Left renal pelvis (tissue), 4 donors: ENCODE data around the gene ZNF354B. TPM values are rescaled to one million over a fixed set of nuclear protein-coding genes. Genes with fewer than 3 reads are reported as not detected.
"Not testable (repeated sequence)": the region's sequence is repeated elsewhere in the genome, so short reads cannot be mapped to it uniquely, and the experiment has no call there.

Experiments used
- DNase-seq, 4 donors: peaks; one replicate each; pipeline ENCODE4 v3.0.0-alpha.2; 2013; ENCODE audit warnings: low read depth in 4 of 4, low spot score in 3 of 4
- polyA plus RNA-seq, 4 donors: library from polyadenylated mRNA; unstranded; fragments of 120-200 nt; gene quantifications; one replicate each; pipeline ENCODE4 v1.2.1, GENCODE V29; 2013; ENCODE audit not compliant: insufficient read length in 4 of 4

Gene ZNF354B
- 10 to 100 TPM; 21.3 to 30.8 (median 23.6) TPM for polyA plus RNA-seq

DNA sequence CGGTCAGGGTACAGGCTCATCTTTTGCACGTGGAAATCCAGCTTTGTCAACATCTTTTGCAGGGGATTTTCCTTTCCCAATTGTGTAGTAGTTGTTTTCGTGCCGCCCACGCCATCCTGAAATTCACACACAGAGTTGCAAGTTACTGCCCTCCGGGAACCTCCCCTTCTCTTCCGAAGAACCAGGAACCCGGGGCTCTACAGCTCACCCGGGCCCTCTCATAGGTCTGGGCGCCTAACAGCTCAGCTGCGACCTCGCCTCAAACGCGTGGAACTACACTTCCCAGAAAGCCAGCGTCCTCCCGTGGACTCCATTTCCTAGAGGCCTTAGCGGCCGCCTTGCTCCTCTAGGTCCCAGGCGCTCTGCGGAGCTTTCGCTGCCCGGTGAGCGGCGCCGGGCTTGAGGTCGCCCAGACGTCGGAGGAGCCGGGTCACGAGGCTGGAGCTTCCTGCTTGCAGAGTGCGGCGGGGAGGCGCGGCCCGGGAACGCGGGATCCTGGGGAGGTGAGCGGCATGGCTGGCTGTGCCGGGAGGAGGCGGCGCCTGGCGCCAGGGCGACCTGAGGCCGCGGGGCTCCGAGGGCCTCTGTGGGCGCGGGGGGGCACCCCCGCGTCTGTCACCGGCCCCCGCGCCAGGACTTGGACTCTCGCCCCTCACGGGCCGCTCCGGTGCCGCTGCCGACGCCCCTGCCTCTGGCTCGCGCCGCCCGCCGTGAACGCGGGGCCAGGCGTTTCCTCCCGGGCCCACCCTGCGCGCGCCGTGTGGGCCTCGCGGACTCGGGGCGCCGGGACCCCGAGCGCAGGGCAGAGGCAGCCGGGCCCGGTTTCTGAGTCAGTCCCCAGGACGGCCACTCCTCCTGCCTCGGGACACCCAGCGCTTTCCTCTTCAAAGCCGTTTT, at the start of gene ZNF354B:
Gene ZNF354B, plus strand, starts transcription at position 329 of the 897 bp plus-strand sequence. CDS start 1,095 bp downstream, outside the sequence.
- peak; percentile 77 to 84 (median 80) for DNase-seq

GRCh38 chr5:178817506-178817905, 42.2 kb upstream of the ZNF354B start:
- no peak for DNase-seq

GRCh38 chr5:178818094-178818493, 41.7 kb upstream of the ZNF354B start:
- no peak for DNase-seq

DNA sequence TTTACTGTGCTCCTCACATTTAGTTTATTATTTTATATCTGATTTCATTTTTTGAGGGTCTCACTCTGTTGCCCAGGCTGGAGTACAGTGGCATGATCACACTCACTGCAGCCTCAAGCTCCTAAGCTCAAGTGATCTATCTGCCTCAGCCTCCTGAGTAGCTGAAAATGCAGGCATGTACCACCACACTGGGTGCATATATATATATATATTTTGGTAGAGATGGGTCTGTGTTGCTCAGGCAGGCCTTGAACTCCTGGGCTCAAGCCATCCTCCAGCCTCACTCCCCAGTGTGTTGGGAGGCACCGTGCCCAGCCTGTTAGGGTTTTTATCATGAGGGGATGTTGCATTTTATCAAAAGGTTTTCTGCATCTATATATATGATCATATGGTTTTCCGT, 39.8 kb upstream of the ZNF354B start:
- DNase-seq = no peak

GRCh38 chr5:178825444-178825843, 34.3 kb upstream of the ZNF354B start:
- no peak for DNase-seq

GRCh38 chr5:178826216-178826615, 33.5 kb upstream of the ZNF354B start:
- DNase-seq = no peak

GRCh38 chr5:178827636-178828035, 32.1 kb upstream of the ZNF354B start:
- no peak for DNase-seq

DNA sequence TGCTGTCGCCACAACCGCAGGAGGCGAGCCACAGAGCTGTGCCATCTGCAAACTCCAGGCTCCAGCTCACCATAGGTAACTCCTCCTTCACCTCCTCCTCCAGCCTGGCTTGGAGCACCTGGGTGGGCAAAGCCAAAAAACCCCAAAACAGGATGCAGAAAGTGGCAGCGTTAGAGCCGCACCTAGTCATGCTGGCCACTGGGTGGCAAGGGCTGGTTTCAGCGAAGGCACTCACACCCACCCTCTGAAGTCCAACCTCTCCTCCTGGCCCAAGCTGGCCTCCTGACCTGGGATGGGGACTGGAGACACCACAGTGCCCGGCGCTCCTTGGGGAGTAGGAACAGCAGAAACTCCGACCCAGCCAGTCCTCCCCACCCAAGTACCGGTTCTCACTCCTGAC, 28.7 kb upstream of the ZNF354B start:
- no peak for DNase-seq

DNA sequence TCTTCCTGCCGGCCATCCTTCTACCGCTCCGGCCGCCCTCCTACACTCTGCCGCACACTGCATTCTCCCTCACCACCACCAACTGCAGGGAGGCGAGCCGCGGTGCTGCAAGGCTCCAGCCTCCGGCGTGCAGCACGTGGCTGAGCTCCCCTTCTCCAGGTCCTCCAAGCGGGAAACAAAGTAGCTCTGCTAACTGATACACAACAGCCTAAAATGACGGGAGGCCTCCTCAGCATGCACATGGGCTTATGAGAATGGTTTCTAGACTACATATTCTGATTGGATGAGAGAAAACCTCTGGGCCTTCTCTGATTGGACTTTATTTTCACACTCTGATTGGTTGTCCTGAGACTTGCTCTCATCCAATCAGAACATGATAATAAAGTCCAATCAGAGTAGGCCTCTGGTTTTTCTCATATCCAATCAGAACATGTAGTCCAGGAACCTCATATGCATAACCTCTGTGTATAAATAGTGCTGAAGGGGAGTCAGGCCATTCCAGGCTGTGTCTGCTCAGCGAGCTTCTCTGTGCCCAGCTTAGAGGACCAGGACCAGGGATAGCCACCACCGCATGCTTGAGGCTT, 27.0 kb upstream of the ZNF354B start:
- DNase-seq = no peak

GRCh38 chr5:178836628-178837027, 23.1 kb upstream of the ZNF354B start:
- DNase-seq = no peak

DNA sequence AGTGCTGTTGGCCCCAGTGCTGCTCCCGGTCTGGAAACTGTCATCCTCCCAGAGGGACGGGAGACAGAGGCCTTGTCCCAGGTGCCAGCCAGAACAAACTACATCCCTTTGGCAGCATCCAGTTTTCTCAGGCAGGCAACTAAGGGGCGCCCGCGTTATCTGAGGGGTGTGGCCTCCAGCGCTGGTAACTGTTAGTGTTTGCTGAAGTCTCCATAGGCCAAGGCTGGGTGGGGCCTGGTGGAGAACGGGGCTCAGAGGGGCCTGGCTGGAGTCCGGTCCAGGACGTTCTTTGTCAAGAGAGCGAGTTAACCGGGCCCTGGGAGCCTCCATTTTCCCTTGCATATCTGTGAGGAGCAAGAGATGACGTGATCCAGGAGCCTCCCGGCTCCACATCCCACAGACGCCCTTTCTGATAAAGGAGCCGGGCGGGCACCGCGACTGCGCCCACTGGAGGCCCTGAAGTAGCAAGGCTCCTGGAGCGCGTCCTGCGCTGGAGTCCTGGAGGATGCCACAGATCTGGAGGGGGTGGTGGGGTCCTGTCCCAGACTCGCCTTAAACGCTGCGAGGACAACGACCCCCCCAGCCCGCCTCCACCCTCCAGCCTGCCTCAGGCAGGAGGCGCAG, 20.9 kb upstream of the ZNF354B start:
- DNase-seq = not testable (repeated sequence)

DNA sequence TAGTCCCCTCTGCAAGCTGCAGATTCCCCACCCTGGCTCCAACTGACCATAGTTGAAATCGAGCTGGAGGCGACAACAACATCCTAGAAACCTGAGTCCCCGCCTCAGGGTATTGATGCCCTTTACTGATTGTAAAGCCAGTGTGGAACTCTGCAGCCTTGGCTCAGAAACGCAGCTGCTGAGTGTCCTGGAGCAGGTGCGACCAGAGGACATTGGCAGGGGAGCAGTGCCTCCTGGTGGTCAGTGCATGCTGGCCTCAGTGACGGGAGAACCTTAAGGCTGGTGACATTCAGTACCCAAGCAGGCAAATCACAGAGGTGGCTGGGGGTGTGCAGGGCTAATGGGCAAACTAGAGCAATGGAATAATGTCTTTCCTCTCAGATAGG, 20.4 kb upstream of the ZNF354B start:
- DNase-seq = peak in 3 of 4 donors; percentile 29 to 42 (median 37)

DNA sequence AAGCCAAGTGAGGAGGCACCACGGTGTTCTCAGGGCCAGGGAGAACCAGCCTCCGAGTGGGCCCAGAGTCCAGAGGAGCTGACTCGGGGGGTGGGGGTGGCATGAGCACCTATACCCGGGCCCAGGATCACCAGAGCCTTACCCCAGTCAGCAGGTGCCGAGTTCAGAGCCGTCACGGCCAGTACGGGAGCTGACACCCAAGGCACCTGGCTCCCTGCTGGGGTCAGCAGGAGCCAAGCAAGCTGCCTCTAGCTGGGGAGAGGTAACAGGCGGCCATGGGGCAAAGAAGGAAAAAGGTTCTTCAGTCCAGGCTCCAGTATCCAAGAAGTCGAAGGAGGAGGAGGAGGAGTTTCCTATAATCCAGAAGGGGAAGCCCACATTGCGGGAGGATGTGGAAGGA, 19.4 kb upstream of the ZNF354B start:
- DNase-seq = not testable (repeated sequence)

DNA sequence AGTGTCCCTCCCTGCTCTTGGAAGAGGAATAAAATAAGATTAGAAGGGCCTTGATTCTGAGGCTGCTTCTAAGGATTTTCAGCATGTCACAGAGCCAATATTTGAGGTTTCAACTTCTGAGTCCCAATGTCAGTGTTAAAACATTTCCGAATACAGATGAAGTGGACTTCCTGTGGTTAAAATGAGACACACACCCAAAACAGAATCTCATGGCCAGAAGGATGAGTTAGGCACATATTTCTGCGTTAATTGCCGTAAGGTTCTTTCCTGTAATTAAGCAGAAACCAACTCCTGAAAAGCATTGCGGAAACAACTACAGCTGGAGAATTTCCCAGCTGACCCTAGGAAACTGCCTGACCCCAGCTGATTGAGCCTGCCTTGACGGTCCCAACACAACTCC, 10.4 kb upstream of the ZNF354B start:
- DNase-seq = no peak

- DNase-seq = no peak
Observed at GRCh38 chr5:178851951-178852350, 7.8 kb upstream of the ZNF354B start.

GRCh38 chr5:178854284-178854683, 5.5 kb upstream of the ZNF354B start:
- DNase-seq = no peak

DNA sequence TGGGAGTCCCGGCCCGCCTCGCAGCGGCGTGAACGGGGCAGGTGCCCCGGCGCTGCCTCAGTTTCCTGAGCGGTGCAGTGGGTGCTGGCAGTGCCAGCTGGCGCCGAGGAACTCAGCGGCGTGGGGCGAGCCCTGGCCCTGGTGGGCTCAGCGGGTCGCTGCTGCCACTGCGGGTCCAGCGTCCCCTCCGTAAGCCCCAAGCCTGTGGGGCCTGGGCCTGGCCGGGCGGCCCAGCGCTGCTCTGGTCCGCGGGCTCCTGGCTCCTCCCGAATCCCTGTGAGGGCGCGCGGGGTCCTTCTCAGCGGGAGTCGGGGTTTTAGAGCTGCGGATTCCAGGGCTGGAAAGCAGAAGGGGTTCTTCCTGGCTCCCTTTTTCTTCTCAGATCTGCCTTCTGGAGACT, 862 bp downstream of the ZNF354B start:
- DNase-seq = not testable (repeated sequence)

DNA sequence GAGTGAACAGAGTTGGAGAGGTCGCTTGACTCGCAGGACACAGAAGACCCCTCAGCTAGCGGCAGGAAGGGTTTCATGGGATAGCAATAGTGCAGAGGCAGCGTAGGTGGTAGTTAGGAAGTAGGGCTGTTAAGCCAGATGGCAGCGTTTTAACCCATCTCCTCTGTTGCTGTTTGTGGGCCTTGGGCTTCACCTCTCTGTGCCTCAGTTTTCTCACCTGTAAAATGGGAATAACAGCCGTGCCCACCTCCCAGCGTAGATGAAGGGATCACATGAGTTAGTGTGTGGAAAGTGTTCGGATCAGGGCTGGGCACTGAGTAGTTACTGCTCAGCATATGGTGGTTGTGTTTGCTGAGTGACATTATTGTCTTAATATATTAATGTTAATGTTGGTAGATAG, 1.9 kb downstream of the ZNF354B start:
- no peak for DNase-seq

GRCh38 chr5:178866946-178867345, 7.2 kb downstream of the ZNF354B start:
- DNase-seq = no peak

DNA sequence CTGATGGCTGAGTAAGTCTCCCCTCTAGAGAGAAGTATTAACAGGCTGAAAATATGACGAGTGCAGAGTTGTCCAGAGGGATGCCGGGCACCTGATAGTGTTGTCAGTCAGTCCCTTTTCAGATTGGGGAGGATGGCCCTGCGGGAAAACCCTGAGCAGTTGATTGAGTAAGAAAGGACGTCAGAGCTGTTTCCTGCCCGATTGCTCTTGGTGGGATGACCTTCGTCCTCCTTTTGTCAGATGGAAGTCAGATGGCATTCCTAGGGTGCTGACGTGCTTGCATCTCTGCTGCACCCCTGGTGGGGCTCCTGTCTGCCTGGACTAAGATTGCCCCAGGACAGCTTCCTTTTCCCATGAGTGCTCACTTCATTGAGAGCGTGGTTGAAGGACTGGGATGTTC, 9.8 kb downstream of the ZNF354B start:
- no peak for DNase-seq

GRCh38 chr5:178870411-178870810, 10.7 kb downstream of the ZNF354B start:
- DNase-seq = no peak

GRCh38 chr5:178872302-178872701, 12.5 kb downstream of the ZNF354B start:
- DNase-seq = no peak
